Measurements from ENCODE around the gene CILP2.

- TF ChIP-seq POLR2AphosphoS5 (IDR thresholded peaks at IDR 0.05; ENCODE audit: low read depth) (no peak), EZH2 (IDR thresholded peaks at IDR 0.05; ENCODE audit: low read depth, unreplicated experiment) (no peak)
Observed at GRCh38 chr19:19568802-19569756, 31.0 kb downstream of the CILP2 start.

All from GM23338 (cell line).